Measurements from ENCODE around the gene MYO1D.
A peak's percentile ranks its signal among the peaks of the same experiment; 100 is the strongest.
"Not testable (repeated sequence)": the region's sequence is repeated elsewhere in the genome, so short reads cannot be mapped to it uniquely, and the experiment has no call there.

The MYO1D gene

DNA sequence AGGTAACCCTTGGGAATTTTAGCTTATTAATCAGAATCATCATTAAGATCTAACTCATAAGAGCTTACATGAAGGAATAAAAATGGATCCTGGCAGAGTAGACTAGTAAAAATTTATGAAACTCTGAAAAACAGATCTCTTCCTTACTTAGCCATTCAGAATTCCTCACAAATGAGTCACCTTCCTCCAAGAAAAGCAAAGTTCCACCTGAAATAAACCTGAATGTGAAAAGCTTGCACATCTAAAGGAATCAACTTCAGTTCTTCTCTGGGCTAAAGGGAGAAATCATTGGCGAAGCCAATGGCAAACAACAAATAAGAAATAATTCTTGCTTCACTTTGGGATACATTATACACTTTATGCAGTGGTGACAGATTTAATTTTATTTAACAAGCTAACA, 22.7 kb downstream of the MYO1D start:
- no peak for DNase-seq

DNA sequence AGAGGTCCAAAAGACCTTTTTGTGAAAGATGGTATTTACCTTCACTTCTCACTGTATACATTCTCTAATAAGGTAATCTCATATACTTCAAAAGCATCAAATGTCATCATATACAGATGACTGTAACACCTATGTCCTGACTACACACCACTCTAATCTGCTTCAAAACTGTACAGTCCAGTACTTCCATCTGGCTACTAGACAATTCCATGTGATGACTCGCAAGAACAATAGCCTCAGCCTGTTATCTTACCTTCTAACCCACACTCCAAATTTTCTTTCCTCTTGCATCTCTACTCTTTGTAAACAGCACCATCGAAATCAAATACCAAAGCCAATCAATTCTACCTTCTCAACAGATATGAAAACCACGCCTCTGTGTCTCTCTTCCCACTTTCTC, 24.1 kb downstream of the MYO1D start:
- DNase-seq = no peak

DNA sequence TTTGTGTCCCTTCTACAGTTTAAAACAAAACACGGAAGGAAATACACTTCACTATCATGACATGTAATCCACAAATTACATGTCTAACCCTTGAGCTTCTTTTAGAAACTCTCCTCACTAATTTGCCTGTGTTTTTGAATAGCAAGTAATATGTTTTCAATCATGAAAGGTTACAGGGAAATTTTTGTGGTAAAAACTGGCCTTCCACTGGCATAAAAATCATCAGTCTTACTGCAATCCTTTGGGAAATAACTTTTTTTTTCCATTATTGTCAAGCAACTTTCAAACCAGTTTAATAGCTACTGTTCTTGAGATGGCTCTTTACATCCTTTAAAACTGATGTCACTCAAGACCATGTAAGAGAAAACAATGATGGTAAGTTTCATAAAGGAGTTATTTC, 27.0 kb downstream of the MYO1D start:
- no peak for DNase-seq

DNA sequence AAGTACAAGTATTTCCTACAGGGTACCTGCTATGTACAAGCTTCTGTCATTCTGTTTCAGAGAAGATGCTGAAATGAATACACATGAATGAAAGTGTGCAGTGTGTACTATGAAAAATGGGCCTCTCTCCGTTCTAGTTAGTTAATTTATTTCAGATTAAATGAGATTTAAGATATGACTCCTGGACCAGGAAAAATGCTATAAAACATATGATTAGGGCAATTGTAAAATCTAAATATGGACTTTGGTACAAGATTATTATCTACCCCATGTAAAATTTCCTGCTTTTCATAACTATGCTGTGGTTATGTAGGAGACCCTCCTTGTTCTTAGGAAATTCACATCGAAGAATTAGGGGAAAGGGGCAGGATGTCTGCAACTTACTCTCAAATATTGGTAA, 28.9 kb downstream of the MYO1D start:
- DNase-seq = no peak

DNA sequence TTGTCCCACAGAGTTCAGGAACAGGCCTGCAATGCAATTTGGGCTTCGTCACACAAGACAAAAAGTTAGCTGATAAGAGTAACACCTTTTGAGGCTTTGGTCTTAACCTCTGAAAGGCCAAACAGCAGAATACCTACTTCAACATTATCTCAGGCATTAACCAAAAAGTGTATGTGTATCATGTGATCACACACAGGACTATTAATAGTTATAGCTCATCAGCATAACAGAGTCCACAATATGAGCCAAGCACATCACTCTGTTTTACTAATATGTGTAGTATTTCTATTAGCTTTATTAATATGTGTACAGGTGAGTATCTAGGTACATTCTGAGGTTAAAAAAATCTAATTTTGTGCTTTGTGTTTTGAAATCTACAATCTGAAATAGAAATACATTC, 30.8 kb downstream of the MYO1D start:
- DNase-seq = no peak

DNA sequence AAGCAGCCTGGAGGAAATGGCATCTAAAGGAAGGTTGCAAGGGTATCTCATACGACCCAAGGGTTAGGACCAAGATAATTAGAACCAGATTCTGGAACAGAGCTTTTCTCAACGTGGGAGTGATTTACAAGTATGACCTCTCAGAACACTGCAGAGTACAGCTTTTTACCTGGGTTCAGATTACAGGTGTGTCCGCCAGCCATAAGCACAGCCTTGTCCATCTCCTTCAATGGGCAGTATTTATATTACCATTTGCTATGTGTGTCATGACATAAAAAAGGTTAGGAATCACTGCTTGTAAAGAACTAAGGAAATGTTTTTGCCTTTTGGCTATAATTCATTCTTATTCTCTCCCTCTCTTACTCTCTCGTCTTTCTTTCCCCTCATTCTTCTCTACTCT, 36.7 kb downstream of the MYO1D start:
- no peak for DNase-seq

DNA sequence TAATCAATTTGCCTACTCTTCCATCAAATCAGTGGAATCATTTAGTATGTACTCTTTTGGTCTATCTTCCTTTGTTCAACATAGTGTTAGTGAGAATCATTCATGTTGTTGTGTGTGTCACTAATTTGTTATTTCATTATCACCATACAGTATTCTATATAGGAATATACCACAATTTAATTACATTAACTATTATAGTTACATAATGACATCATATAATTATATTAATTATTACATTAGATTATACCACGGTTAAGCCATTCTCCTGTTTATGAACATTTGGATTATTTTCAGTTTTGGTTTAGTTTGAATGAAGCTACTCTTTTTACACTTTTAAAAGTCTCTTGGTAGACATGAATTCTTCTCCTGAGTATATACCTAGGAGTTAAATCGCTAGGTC, 40.4 kb downstream of the MYO1D start:
- no peak for DNase-seq

DNA sequence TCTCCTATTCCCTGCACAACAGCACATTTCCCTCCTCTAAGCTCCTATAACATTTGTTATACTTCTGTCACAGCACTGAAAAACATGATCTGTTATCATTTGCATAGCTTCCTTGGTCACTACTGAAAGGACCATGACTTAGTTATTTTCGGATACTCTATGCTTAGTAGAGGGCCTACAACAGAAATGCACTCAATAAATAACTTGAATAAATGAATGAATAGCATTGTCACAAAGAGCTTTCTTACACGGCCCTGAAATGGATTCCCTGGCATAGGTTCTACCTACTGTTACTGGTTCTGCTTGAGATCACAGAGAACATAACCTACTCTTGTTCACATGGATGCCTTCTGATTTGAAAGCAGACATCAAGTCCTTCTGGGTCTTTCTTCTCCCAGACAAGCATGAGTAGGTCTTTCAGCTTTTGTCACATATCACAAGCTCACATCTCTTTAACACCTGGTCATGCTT, 41.6 kb downstream of the MYO1D start:
- DNase-seq = no peak

DNA sequence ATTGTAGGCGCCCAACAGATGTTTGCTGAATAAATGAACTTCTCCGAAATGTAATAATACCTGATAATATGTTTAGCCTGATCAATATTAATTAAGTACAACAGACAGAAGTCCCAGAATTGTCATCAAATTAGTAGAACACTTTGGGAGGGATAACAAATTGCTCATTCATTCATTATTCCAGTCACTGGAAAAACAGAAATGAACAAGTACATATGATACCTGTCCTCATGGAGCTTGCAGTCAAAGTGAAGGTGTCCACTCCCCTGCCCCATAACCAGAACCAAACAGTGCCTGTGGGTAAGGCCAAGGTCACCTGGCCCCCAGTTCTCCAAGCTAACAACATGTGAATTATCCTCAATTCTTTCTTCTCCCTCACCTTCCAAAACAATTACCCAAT, 42.8 kb downstream of the MYO1D start:
- no peak for DNase-seq

DNA sequence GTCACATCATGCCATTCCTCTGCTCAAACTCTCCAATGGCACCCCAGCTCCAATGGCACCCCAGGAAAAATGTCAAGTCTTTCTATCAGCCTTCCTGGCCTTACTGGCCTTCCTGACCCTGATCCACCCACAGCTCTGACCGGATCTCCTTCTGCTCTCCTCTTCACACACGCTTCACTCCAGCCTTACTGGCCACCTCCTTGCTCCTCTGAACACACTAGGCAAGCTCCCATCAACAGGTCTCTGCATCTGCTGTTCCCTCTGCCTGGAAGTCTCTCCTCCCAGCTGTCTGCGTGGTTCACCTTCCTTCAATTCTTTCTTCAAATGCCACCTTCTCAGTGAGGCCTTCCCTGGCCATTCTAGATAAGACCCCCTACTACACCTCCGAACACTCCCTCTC, 43.4 kb downstream of the MYO1D start:
- no peak for DNase-seq

DNA sequence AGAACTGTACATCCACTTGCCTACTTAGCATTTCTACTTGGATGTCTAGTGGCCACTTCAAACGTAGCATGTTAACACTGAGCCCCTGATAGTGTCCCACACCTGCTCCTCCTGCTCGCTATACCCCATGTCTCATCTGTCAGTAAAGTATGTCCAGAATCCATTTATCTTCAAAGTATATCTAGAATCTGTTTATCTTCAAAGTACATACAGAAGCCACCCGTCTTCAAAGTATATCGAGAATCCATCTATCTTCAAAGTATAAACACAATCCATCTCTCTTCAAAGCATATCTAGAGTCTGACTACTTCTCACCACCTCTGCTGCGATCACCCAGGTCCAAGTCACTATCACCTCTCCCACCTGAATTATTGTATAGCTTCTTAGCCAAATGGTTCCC, 43.8 kb downstream of the MYO1D start:
- DNase-seq = no peak

DNA sequence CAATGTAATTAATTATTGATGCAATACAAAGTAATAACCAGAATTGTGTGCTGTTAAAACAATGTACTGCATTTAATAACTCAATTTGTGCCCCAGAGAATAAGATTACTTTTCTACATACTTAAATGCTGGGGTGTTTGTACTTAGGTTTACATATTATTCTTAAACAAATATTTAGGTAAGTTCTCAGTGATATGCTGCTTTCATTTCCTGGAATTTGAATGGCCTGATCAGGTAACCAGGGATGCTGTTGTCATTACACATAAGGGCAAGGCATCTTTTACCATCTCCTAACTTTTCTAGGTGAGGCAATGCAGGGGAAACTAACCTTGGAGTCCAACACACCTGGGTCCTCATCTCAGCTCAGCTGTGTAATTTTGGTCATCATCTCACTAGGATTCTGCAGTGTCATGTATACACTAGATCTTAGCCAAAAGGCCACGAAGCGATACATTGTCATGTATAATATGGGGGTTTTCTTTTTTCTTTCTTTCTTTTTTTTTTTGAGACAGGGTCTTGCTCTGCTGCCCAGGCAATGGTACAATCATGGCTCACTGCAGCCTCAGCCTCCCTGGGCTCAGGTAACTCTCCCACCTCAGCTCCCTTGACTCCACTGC, 45.2 kb downstream of the MYO1D start:
- no peak for DNase-seq

DNA sequence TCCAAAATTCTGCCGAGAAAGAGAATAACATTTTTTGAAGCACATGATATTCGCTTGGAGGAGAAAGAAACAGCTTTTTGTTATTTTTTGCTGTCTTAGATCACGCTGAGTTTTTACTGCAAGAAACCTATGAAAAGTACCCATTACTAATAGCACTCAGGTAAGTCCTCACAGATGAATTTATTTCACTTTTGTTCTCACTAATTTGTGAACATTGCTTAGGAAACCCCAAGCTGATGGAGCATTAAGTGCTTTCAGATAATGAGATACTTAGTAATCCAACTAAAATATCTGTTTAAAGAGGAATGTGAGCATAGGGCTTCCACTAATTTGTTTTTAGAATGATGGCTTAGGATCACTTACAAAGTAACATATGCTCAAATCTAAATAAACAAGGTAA, 45.7 kb downstream of the MYO1D start:
- DNase-seq = peak; percentile 27

DNA sequence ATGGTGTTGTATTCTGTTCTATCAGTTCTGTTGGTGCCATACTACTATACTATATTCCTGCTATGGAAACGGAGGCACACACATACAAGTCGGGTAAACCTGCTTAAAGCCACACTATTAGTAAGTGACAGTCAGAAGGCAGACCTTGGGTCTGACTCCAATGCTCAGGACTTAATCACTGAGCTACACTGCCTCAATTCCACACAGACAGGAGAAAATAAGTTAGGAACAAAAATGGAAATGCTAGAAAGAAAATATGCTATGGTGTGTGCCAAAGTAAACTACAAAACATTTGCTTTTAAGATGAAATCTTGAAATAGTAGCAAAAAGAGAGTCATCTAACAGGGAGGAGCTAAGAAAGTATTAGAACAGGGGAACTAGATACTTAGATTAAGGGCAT, 48.1 kb downstream of the MYO1D start:
- no peak for DNase-seq

DNA sequence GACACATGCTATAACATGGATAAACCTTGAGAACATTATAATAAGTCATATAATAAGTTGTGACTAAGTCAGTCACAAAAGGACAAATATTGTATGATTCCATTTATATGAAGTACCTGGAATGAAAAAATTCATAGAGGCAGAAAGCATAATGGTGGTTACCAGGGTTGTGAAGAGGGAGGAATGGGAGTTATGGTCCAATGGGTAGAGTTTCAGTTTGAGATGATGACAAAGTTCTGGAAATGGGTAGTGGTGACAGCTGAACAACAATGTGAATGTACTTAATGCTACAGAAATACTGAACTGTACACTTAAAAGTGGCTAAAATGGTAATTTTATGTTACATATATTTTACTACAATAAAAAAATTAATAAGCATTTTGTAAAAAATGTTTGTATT, 49.7 kb downstream of the MYO1D start:
- no peak for DNase-seq

DNA sequence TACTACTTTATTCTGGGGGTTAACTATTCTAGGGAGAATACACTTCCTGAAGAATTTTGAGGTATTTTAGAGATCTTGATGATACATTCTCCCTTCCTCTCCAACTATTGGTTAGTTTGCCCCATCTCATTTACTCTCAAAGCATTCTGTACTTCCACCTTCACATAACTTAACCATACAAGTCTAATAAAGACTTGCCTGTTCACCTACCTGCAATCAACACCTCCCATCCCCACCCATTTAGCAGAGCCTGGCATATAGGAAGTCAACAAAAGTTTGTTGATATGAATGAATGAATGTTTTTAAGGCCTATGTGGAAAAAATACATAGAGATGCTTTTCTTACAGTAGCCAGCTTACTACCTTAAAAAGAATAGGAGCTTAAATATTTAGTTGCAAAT, 50.8 kb downstream of the MYO1D start:
- no peak for DNase-seq

DNA sequence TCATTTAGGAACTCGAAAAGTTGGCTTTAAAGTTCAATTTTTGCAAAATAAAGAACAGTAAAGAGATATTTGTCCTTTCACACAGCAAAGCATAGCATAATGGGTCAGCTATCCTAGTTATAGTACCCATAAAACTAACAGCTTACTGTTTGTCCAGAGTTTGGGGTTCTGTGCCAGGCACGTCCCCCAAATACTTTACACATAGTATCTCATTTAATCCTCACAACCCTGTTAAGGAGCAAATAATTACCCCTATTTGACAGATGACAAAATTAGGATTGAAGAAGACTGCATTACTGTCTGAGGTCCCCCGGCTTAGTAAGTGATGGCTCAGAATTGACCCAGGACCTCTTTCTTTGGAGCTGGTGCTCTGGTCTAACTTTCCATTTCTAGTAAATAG, 52.6 kb downstream of the MYO1D start:
- DNase-seq = no peak

DNA sequence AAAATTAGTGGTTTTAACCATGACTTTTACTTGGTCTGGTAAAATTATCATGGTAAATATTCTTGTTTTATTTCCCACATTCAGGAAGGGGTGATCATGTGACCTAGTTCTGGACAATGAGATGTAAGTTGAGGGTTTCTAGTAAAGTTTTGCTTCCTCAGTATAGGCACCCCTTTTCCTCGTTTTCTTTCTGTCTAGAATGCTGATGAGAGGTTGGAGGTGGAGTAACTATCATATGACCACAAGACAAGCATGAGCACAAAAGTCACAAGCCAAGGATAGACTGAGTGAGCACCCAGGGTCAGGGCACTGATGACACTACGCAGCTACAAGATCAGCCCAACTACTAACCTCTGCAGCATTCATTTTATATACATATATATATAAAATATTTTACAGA, 53.9 kb downstream of the MYO1D start:
- no peak for DNase-seq

DNA sequence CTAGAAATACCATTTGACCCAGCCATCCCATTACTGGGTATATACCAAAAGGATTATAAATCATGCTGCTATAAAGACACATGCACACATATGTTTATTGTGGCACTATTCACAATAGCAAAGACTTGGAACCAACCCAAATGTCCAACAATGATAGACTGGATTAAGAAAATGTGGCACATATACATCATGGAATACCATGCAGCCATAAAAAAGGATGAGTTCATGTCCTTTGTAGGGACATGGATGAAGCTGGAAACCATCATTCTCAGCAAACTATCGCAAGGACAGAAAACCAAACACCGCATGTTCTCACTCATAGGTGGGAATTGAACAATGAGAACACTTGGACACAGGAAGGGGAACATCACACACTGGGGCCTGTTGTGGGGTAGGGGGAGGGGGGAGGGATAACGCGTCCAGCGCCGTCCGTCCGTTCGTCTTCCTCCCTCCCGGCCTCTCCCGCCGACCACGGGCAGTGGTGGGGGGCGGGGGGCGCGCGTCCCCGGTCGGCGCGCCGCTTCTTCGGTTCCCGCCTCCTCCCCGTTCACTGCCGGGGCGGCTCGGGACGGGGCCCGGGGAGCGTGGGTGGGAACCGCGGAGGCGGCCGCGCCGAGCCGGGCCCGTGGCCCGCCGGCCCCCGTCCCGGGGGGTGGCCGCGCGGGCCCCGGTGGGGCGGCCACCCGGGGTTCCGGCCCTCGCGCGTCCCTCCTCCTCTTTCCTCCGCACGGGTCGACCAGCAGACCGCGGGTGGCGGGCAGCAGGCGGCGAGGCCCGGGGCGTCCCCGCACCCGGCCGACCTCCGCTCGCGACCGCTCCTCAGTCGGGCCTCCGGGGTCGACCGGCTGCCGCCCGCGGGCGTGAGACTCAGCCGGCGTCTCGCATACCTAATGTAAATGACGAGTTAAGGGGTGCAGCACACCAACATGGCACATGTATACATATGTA, 54.7 kb downstream of the MYO1D start:
- DNase-seq = not testable (repeated sequence)

DNA sequence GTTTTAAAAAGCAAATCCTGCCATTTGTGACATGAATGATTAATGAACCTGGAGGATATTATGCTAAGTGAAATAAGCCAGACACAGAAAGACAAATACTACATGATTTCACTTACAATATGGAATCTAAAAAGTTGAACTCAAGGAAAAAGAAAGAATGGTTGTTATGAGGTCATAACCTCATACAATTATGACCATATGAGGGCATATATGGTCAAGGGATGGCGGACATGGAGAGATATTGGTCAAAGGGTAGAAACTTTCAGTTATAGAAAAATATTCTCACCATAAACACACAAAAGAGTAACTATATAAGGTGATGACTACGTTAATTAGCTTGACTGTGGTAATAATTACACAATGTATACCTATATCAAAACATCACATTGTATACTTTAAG, 56.5 kb downstream of the MYO1D start:
- no peak for DNase-seq

DNA sequence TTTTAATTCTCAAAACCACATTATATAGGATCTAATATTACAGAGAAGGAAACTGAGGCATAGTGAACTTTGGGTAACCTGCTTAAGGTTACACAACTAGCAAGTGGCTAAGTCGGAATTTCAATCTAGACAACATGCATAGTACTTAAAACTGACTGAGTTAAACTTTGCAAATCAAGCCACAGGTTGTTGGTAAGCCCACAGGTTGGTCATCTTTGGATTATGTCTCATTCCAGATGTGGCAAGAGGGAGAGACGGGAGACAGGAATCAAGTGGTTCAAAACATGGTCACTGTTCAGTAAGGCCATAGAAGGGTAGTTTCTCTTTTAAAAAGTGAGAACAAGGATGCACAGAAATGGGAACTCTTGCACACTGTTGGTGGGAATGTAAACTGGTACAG, 57.1 kb downstream of the MYO1D start:
- no peak for DNase-seq

DNA sequence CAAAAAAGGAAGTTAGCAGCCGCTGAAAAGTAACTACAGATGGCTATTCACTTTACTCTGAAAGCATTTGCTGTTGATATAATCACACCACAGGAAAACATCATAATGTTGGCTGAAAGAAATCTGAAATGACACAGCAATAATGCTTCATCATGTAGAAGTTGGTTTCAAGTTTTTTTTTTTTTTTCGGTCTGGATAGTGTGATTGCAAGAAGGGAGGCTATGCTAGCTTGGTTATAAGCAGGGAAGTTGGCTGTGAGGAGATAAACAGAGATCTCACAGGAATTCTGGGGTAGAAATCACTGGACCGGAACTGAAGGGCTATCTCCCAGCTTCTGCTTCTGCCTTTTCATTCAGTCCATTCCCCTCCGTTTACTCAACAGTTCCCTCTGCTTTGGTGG, 57.9 kb downstream of the MYO1D start:
- DNase-seq = no peak

DNA sequence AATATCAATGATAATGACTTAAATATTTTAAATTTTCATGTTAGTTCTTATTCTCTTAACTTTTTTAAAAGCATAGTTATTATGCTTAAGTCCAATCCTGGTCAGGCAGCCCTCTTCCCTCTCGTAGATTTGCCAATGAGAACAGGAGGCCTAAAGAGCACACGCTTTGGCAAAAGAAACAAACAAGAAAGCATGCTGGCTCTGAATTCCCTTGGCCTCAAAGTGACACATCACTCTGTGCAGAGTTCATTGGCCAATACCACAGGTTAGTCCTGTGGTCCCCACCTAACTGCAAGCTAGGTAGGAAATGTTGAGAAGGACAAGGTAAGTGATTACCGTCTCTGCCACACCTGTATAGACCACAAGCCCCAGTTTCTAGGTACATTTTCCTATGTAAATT, 61.5 kb downstream of the MYO1D start:
- DNase-seq = no peak

DNA sequence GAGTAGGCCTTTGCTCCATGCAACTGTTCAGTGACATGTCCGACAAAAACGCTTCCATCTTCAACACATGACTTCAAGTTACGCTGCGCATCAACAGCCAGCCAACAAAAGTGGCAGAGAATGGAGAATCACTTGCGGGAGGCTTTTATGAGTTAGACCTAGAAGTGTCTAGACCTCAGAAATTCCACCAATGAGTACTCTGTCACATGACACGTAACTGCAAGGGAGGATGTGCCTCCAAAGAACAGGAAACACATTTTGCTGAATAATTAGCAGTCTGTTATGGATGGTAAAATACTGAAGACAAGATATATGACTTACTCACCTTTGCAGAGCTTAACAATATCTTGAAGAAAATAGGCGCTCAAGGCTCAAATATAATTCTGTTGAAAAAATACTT, 62.1 kb downstream of the MYO1D start:
- no peak for DNase-seq

DNA sequence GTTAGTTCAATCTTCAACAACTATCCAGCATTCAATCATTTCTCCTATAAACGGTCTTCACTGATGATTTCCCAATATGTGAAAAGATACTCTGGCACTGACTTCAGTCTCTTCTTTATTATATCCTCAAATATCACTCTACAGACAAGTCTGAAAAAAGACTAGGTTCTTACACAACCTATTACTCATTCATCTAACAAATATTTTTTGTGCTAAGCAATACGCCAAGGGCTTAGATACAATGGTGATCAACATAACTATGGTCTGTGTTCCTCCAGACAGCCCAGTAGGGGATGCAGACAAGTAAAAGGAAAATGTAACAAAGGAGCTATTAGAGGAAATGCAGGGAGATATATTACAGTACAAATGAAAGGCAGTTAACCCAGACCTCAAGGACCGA, 63.9 kb downstream of the MYO1D start:
- no peak for DNase-seq

Measured in NCI-H82 (cell line).